ENCODE measurements around the gene MFSD2B.
A peak's percentile ranks its signal among the peaks of the same experiment; 100 is the strongest.

MFSD2B gene

GRCh38 chr2:24051833-24052232, 41.9 kb downstream of the MFSD2B start:
- DNase-seq (ENCODE audit: low spot score) = no peak

GRCh38 chr2:24052951-24053350, 43.1 kb downstream of the MFSD2B start:
- DNase-seq (ENCODE audit: low spot score) = no peak

GRCh38 chr2:24054366-24055010, 44.6 kb downstream of the MFSD2B start:
- no peak for DNase-seq (ENCODE audit: low spot score)

- DNase-seq (ENCODE audit: low spot score) = no peak
Measured at GRCh38 chr2:24055750-24056149, 45.9 kb downstream of the MFSD2B start.

GRCh38 chr2:24058564-24059271, 48.8 kb downstream of the MFSD2B start:
- DNase-seq (ENCODE audit: low spot score) = peak; percentile 48

- no peak for DNase-seq (ENCODE audit: low spot score)
Measured at GRCh38 chr2:24065341-24065740, 55.5 kb downstream of the MFSD2B start.

GRCh38 chr2:24072259-24072658, 62.4 kb downstream of the MFSD2B start:
- DNase-seq (ENCODE audit: low spot score) = no peak

GRCh38 chr2:24073816-24074215, 63.9 kb downstream of the MFSD2B start:
- no peak for DNase-seq (ENCODE audit: low spot score)

GRCh38 chr2:24075259-24075658, 65.4 kb downstream of the MFSD2B start:
- no peak for DNase-seq (ENCODE audit: low spot score)

Data from NAMALWA (cell line).